Measurements from ENCODE around the gene PTPN1. TPM values are rescaled to one million over a fixed set of nuclear protein-coding genes. Genes with fewer than 3 reads are reported as not detected.

The PTPN1 gene
- total and polyA plus RNA-seq, 2 of the 13 experiments (the other 11 are each of a cell fraction or from before 2014, with no cell fraction given), result 17.7 to 37.2 TPM

DNA sequence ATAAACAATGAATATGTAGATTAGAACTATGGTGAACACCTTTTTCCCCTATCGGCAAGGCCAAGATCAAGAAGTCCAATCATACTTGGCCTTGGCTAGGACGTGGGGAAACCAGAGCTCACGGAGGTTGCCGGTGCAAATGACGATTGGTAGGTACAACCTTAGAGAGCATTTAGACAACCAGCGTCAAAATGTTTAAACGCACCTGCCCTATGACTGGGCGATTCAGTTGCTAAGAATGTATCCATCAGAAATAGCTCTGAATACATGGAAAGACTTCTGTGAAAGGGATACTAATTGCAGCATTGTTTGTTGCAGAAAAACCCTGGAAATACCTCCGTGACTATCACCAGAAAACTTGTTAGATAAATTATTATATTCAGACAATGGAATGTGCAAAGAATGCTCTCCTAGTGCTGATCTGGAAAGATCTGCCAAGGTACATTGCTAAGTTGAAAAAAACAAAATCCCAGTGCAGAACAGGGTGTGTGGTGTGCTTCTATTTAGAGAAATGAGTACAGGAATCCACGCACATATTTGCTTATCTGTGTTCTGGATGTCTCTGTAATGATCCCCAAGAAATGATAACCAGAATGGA is 48.0 kb upstream of the PTPN1 start:
- Histone ChIP-seq H3K27me3 (ENCODE audit: control insufficient read depth in 1 of 2, insufficient read depth in 2 of 2, low read length in 2 of 2) (no peaks in the 10 kb centered on the region), H3K9ac (ENCODE audit: insufficient read depth, low read depth, low read length) (no peak overlapping the region), H2AFZ (ENCODE audit: low read length) (no peak overlapping the region), H3K9me3 (ENCODE audit: low read length) (no peaks in the 10 kb centered on the region), H3K4me3 (replicated peaks in 1 of 3; ENCODE audit: insufficient read depth in 1 of 3, low read depth in 2 of 3, low read length in 3 of 3) (no peak overlapping the region), H3K36me3 (replicated peaks in 1 of 2; ENCODE audit: control insufficient read depth in 1 of 2, insufficient read depth in 2 of 2, low read length in 2 of 2) (no peaks in the 10 kb centered on the region), H3K4me2 (ENCODE audit: low read depth, low read length) (peak overlapping the region; percentile 19; the same call in 1 of the 2 replicates), H3K79me2 (ENCODE audit: insufficient read depth, low read length) (no peaks in the 10 kb centered on the region), H3K27ac (ENCODE audit: extremely low read length, insufficient read depth, low read length) (no peak overlapping the region), H3K4me1 (ENCODE audit: insufficient read depth, low read length) (peaks cover 76% of the 10 kb centered on the region), H4K20me1 (ENCODE audit: insufficient read depth, low read length) (no peaks in the 10 kb centered on the region)
- no peak for TF ChIP-seq SIX4 (CRISPR knock-in tag; IDR thresholded peaks at IDR 0.05)
- no peak for TF ChIP-seq ZNF605 (CRISPR knock-in tag; IDR thresholded peaks at IDR 0.05)
- TF ChIP-seq ZNF331 (CRISPR knock-in tag; IDR thresholded peaks at IDR 0.05), result no peak
- TF ChIP-seq MLX (CRISPR knock-in tag; IDR thresholded peaks at IDR 0.05), result no peak
- no peak for TF ChIP-seq ZNF597 (CRISPR knock-in tag; IDR thresholded peaks at IDR 0.05)
- no peak for TF ChIP-seq ZNF709 (CRISPR knock-in tag; IDR thresholded peaks at IDR 0.05)
- no peak for TF ChIP-seq ARNT2 (CRISPR knock-in tag; IDR thresholded peaks at IDR 0.05; ENCODE audit: low read depth)
- TF ChIP-seq, protein P1, sequence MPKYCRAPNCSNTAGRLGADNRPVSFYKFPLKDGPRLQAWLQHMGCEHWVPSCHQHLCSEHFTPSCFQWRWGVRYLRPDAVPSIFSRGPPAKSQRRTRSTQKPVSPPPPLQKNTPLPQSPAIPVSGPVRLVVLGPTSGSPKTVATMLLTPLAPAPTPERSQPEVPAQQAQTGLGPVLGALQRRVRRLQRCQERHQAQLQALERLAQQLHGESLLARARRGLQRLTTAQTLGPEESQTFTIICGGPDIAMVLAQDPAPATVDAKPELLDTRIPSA (CRISPR knock-in tag; IDR thresholded peaks at IDR 0.05; ENCODE audit: borderline replicate concordance), result no peak
- no peak for TF ChIP-seq ZNF558 (CRISPR knock-in tag; IDR thresholded peaks at IDR 0.05; ENCODE audit: borderline replicate concordance)
- no peak for TF ChIP-seq CENPT (CRISPR knock-in tag; IDR thresholded peaks at IDR 0.05; ENCODE audit: low read depth)
- no peak for TF ChIP-seq THRA (CRISPR knock-in tag; IDR thresholded peaks at IDR 0.05; ENCODE audit: borderline replicate concordance)
- no peak for TF ChIP-seq PHF21A (CRISPR knock-in tag; IDR thresholded peaks at IDR 0.05)
- TF ChIP-seq ZFP62 (CRISPR knock-in tag; IDR thresholded peaks at IDR 0.05), result no peak
- TF ChIP-seq POLR2A (IDR thresholded peaks at IDR 0.05; ENCODE audit: insufficient read depth in 1 of 2, low read depth in 2 of 2, low read length in 2 of 2), result no peak
- WGBS (ENCODE audit: low lambda C conversion rate), result 34% methylated on average over 10 of the region's 10 CpGs
- POLR2A ChIA-PET, result interaction anchor here (1.2 to 9.0 kb wide), 4 partner anchors 64 to 290 kb away, joined by 3 to 98 read pairs (median 4); partner anchors contain the start of gene CEBPB
- BruUV-seq (replicated peaks), result no TSS peak
- intact Hi-C loops (cut with micrococcal nuclease; ENCODE audit: unreplicated experiment) (loop anchor here (5.0 kb wide), 2 partner anchors 155 to 350 kb away; partner anchors contain the start of gene UBE2V1), in situ Hi-C loops (cut with HindIII; ENCODE audit: extremely low pct_ligation_motif_present, low pct_unique_long_range_greater_than_20kb) (loop anchor here (5.0 kb wide), 3 partner anchors 60 to 275 kb away; no protein-coding TSS in a partner anchor)
- ATAC-seq (no peak), DNase-seq (ENCODE audit: low spot score) (no peak), FAIRE-seq (no peak)
- CTCF ChIA-PET (ENCODE audit: low intra/inter-chr PET ratio, low total read pairs), result interaction anchor here (1.8 to 7.3 kb wide), 4 partner anchors 180 to 274 kb away, joined by 4 to 138 read pairs (median 14); partner anchors contain the start of gene CEBPB
